ENCODE results near the gene DLG2. TPM values are rescaled to one million over a fixed set of nuclear protein-coding genes. Genes with fewer than 3 reads are reported as not detected.

The DLG2 gene
- total and polyA plus RNA-seq, 9 of the 15 experiments (the other 6 are each of a cell fraction or from before 2014, with no cell fraction given): 0.52 to 1.6 (median 0.95) TPM

GRCh38 chr11:84247926-84248325 lies 1379.2 kb downstream of the DLG2 start:
- Histone ChIP-seq H3K36me3 (ENCODE audit: control insufficient read depth, insufficient read depth, low read length) (no peaks in the 10 kb centered on the region), H3K79me2 (ENCODE audit: control insufficient read depth, insufficient read depth, low read length) (no peaks in the 10 kb centered on the region), H4K20me1 (replicated peaks; ENCODE audit: control insufficient read depth, insufficient read depth, low read length) (no peaks in the 10 kb centered on the region), H3K9ac (ENCODE audit: insufficient read depth in 1 of 2, low read depth in 2 of 2, low read length in 2 of 2) (no peak overlapping the region), H2AFZ (ENCODE audit: low read depth, low read length) (no peak overlapping the region), H3K9me1 (ENCODE audit: control insufficient read depth, insufficient read depth, low read length) (no peaks in the 10 kb centered on the region), H3K4me1 (replicated peaks in 1 of 2; ENCODE audit: control insufficient read depth in 2 of 2, insufficient read depth in 2 of 2, low read length in 2 of 2) (no peaks in the 10 kb centered on the region), H3K4me2 (ENCODE audit: insufficient read depth, low read length) (no peak overlapping the region), H3K4me3 (no peak overlapping the region), H3K27ac (ENCODE audit: extremely low read depth, low read depth, low read length) (no peak overlapping the region), H3K27me3 (ENCODE audit: control insufficient read depth in 2 of 2, insufficient read depth in 2 of 2, low read length in 2 of 2) (no peaks in the 10 kb centered on the region), H3K9me3 (replicated peaks; ENCODE audit: control insufficient read depth, insufficient read depth, low read depth, low read length) (no peaks in the 10 kb centered on the region)
- TF ChIP-seq ID3 (CRISPR knock-in tag; IDR thresholded peaks at IDR 0.05): no peak
- no peak for TF ChIP-seq ID3 (tag; IDR thresholded peaks at IDR 0.05)
- no peak for TF ChIP-seq PRDM10 (IDR thresholded peaks at IDR 0.05; ENCODE audit: partially characterized antibody)
- no peak for TF ChIP-seq DIDO1 (tag; IDR thresholded peaks at IDR 0.05; ENCODE audit: low read depth)
- no peak for TF ChIP-seq ZNF764 (CRISPR knock-in tag; IDR thresholded peaks at IDR 0.05; ENCODE audit: low read depth)
- TF ChIP-seq BMI1 (IDR thresholded peaks at IDR 0.05; ENCODE audit: low read length): no peak
- TF ChIP-seq ZNF830 (CRISPR knock-in tag; IDR thresholded peaks at IDR 0.05): no peak
- in situ Hi-C loops (cut with MboI) (no loop called here), intact Hi-C loops (cut with micrococcal nuclease) (no loop called here)
- ChIA-PET POLR2A (no interaction called here), CTCF (ENCODE audit: low intra/inter-chr PET ratio) (no interaction called here)
- DNase-seq (ENCODE audit: extremely low read depth in 1 of 4, low spot score in 3 of 4) (no peak), ATAC-seq (no peak), FAIRE-seq (no peak)
- BruUV-seq (replicated peaks): no TSS peak
- 4% methylated on average over 4 of the region's 4 CpGs for WGBS (ENCODE audit: insufficient coverage, low coverage, missing lambda C conversion rate)

Data from K562 (cell line).